Ovary (tissue), 9 donors: ENCODE results near the gene LARGE1. TPM values are rescaled to one million over a fixed set of nuclear protein-coding genes. Genes with fewer than 3 reads are reported as not detected.

Experiments used
- DNase-seq, 5 donors: peaks; one replicate each; pipeline ENCODE4 v3.0.0-alpha.2; 2019 to 2020
- H3K27ac ChIP-seq, 2 donors: fragments of 200-600 bp; one replicate each; pipeline versions ENCODE4 v1.5.1 to v1.8.0; 2019 to 2022
- H3K27me3 ChIP-seq: fragments of 200-600 bp; one replicate; pipeline ENCODE4 v1.8.0; 2022
- H3K36me3 ChIP-seq: fragments of 200-600 bp; sonication (generic); one replicate; pipeline ENCODE4 v1.5.1; 2019
- H3K4me1 ChIP-seq: one replicate; pipeline ENCODE4 v1.8.1; 2013; ENCODE audit warnings: mild to moderate bottlenecking, moderate library complexity; ENCODE audit not compliant: insufficient read depth
- H3K4me3 ChIP-seq: fragments of 200-600 bp; sonication (generic); one replicate; pipeline ENCODE4 v1.5.1; 2017
- H3K9me3 ChIP-seq, 2 donors: fragments of 200-600 bp in 1 of 2; sonication (generic) in 1 of 2; one replicate each; pipeline versions ENCODE4 v1.5.1 to v1.8.1; 2013 to 2019; ENCODE audit warnings: mild to moderate bottlenecking in 1 of 2, moderate library complexity in 1 of 2
- EP300 ChIP-seq: sonication (generic); formaldehyde crosslinking; IDR thresholded peaks from one replicate; pipeline ENCODE4 v1.6.1; 2017; ENCODE audit warnings: antibody characterized with exemption
- POLR2A ChIP-seq: fragments of 450-650 bp; IDR thresholded peaks from one replicate; pipeline ENCODE4 v1.6.1; 2017; ENCODE audit warnings: antibody characterized with exemption, mild to moderate bottlenecking, moderate library complexity
- WGBS, 3 donors: extraction: QIAGEN DNeasy Blood & Tissue Kit in 1 of 3; methylation state at CpG; one replicate each; pipeline versions ENCODE4 v1.1.5 to v1.1.7; 2013 to 2017; 5-methylcytosine and 5-hydroxymethylcytosine counted together
- intact Hi-C, 4 donors: fragments of 100-400 bp; cut with DNase I; formaldehyde crosslinking; loops; one replicate each; pipeline versions ENCODE4 v1.11.0 to v1.15.1; 2022 to 2023
- polyA plus RNA-seq, 2 donors: library from polyadenylated mRNA; stranded (reverse); fragments of 200-250 nt in 1 of 2; fragments of 350-450 nt in 1 of 2; fragmentation: Illumina TruSeq in 1 of 2; extraction: RNeasy Lipid Tissue Mini Kit (QIAGEN cat#74804) in 1 of 2; gene quantifications; one replicate each; pipeline ENCODE4 v1.2.3, GENCODE V29; 2013 to 2014
- total RNA-seq, 7 donors: library from RNA; depleted of rRNA in 2 of 7; stranded (reverse); fragments of >200 nt in 2 of 7; fragmentation: NEBNext Ultra II Directional in 3 of 7; extraction: Animal tissue kit (Norgen Biotek cat#: 25700) in 3 of 7; gene quantifications; one replicate each; pipeline versions ENCODE4 v1.1.0 to v1.2.4, GENCODE V29; 2016 to 2023
- TF ChIP-seq, protein P1 (sequence below), 3 donors: fragments of 450-650 bp in 2 of 3; fragments of 200-600 bp in 1 of 3; IDR thresholded peaks; one replicate each; pipeline versions ENCODE4 v1.5.1 to v1.8.0; 2016 to 2022; ENCODE audit warnings: antibody characterized with exemption in 3 of 3, mild to moderate bottlenecking in 1 of 3
- donor health status: DM: no; HTN: no; CAD: no; lungs with moderate emphysema.
- donor health status: DM: no; HTN: no; CAD: no.
- donor health status: Bipolar disorder and iron deficiency.
- donor health status: DM: yes; HTN: yes; CAD: no.
- donor health status: DM: no; HTN: no; CAD: no.
- donor health status: DM: yes; HTN: yes; CAD: no.

The LARGE1 gene
- total and polyA plus RNA-seq, 9 donors, result 13.4 to 67.6 (median 36.8) TPM

- WGBS, 3 donors, result 93 to 95% (median 93%) methylated on average over 1 of the region's 1 CpG
- DNase-seq, result no peak
- H3K4me3 ChIP-seq, result no peak overlapping the region
- intact Hi-C loops, result no loop called here
- no peak overlapping the region for H3K27ac ChIP-seq
- no peaks in the 10 kb centered on the region for H3K36me3 ChIP-seq
- no peaks in the 10 kb centered on the region for H3K9me3 ChIP-seq
- H3K27me3 ChIP-seq, result no peaks in the 10 kb centered on the region
- TF ChIP-seq, protein P1, sequence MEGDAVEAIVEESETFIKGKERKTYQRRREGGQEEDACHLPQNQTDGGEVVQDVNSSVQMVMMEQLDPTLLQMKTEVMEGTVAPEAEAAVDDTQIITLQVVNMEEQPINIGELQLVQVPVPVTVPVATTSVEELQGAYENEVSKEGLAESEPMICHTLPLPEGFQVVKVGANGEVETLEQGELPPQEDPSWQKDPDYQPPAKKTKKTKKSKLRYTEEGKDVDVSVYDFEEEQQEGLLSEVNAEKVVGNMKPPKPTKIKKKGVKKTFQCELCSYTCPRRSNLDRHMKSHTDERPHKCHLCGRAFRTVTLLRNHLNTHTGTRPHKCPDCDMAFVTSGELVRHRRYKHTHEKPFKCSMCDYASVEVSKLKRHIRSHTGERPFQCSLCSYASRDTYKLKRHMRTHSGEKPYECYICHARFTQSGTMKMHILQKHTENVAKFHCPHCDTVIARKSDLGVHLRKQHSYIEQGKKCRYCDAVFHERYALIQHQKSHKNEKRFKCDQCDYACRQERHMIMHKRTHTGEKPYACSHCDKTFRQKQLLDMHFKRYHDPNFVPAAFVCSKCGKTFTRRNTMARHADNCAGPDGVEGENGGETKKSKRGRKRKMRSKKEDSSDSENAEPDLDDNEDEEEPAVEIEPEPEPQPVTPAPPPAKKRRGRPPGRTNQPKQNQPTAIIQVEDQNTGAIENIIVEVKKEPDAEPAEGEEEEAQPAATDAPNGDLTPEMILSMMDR (IDR thresholded peaks at IDR 0.05), result no peak
- no peak for TF ChIP-seq EP300
- TF ChIP-seq POLR2A, result no peak
- no peaks in the 10 kb centered on the region for H3K4me1 ChIP-seq
Observed at GRCh38 chr22:33931406-33931805, 11.1 kb upstream of the LARGE1 start.

DNA sequence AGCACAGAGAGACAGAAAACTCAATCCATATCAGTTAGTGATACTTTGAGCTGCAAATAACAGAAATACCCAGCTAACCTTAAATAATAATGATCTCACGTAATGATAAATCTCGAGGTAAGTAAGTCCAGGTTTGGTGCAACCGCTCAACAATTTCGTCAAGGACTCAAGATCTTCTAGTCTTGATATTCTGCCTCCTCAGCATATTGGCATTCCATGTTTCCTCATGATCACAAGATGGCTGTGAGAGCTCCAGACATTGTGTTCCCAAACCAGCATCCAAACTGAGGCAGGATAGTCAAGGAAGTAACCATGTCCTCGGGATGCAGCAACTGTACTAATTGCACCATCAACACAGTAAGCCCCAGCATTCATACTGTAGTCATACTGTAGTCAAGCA is 7.5 kb upstream of the LARGE1 start:
- DNase-seq, result no peak
- Histone ChIP-seq H3K9me3 (no peaks in the 10 kb centered on the region), H3K4me1 (no peaks in the 10 kb centered on the region), H3K36me3 (no peaks in the 10 kb centered on the region), H3K4me3 (no peak overlapping the region), H3K27me3 (no peaks in the 10 kb centered on the region), H3K27ac (no peak overlapping the region)
- TF ChIP-seq POLR2A, result no peak
- no peak for TF ChIP-seq EP300
- TF ChIP-seq, protein P1 (IDR thresholded peaks at IDR 0.05), result no peak
- WGBS, 3 donors, result 87 to 89% (median 89%) methylated on average over 5 of the region's 5 CpGs
- intact Hi-C loops, result loop anchor here in 3 of 4 donors (10.0 kb wide), 4 partner anchors 177 to 413 kb away; no protein-coding TSS in a partner anchor

DNA sequence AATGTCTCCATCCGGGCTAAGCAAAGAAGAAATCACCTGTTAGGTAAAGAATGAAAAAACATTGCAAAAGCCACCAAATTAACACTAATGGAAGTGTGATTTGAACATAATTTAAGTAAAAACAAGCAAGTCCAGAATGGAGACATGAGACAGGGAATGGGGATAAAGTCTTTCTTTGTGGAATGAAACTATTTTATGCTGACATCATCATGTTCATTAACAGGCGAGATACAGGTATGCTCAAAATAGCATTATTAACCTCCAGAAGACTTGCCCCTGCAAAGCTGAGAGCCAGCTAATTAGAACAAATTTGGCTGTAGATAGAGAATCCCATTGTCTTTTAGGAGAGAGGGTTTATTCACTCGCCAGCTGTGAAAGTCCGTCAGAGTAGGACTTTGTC is 4.9 kb upstream of the LARGE1 start:
- Histone ChIP-seq H3K4me1 (no peaks in the 10 kb centered on the region), H3K27me3 (no peaks in the 10 kb centered on the region), H3K4me3 (no peak overlapping the region), H3K27ac (no peak overlapping the region), H3K9me3 (no peaks in the 10 kb centered on the region), H3K36me3 (no peaks in the 10 kb centered on the region)
- DNase-seq, result no peak
- intact Hi-C loops, result loop anchor here in 3 of 4 donors (10.0 kb wide), 4 partner anchors 180 to 410 kb away; no protein-coding TSS in a partner anchor
- no peak for TF ChIP-seq EP300
- TF ChIP-seq, protein P1 (IDR thresholded peaks at IDR 0.05), result no peak
- no peak for TF ChIP-seq POLR2A
- WGBS, 3 donors, result 83 to 92% (median 87%) methylated on average over 4 of the region's 4 CpGs

DNA sequence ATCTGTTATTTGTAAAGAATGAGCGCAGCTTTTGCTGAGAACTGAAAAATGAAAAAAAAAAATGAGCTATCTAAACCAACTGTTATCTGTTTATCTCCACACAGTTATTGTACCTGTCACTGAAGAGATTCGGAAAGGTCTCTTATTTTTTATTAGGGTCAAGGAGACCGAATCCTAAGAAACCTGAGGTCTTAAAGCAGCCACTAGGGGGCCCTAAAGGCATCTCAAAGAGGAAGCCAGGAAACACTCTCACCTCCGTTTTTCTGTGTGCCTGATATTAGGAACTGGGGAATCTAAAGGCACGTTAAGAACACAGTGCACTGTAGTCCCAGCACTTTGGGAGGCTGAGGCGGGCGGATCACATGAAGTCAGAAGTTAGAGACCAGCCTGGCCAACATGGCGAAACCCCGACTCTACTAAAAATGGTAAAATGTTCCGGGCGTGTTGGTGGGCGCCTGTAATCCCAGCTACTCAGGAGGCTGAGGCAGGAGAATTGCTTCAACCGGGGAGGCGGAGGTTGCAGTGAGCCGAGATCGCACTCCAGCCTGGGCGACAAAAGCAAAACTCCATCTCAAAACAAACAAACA is 3.5 kb upstream of the LARGE1 start:
- TF ChIP-seq, protein P1 (IDR thresholded peaks at IDR 0.05), result peak; percentile 65 to 83 (median 66)
- TF ChIP-seq POLR2A, result no peak
- no peak overlapping the region for H3K27ac ChIP-seq
- 33 to 43% (median 38%) methylated on average over 17 of the region's 17 CpGs for WGBS, 3 donors
- no peak overlapping the region for H3K4me3 ChIP-seq
- peak; percentile 37 to 77 (median 54) for DNase-seq
- no peaks in the 10 kb centered on the region for H3K9me3 ChIP-seq
- intact Hi-C loops, result loop anchor here (5.0 to 10.0 kb wide), 6 partner anchors 151 to 621 kb away; no protein-coding TSS in a partner anchor
- H3K27me3 ChIP-seq, result no peaks in the 10 kb centered on the region
- no peaks in the 10 kb centered on the region for H3K36me3 ChIP-seq
- peaks cover 3% of the 10 kb centered on the region for H3K4me1 ChIP-seq
